ENCODE results near the gene RPRD1B.

DNA sequence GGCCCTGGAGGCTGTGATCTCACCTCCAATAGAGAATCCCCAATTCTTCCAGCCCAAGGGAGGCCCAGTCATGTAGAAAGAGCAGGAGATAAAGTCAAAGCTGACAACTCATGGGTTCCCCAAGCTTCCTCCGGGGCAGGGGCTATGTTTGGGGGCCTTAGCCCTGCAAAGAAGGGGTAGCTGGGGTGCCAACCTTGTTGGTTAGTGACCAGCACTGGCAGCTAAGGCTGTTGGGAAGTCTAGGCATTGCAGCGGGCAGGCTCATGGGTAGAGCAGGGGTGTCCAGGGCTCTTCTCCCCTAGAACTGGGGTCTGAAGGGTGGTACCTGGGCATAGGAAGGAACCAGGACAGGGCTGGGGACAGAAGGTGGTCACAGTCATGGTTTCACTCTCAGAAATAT is 95.1 kb downstream of the RPRD1B start:
- TF ChIP-seq POLR2A (IDR thresholded peaks at IDR 0.05; ENCODE audit: low read length) = no peak
- no peak for TF ChIP-seq JUN (IDR thresholded peaks at IDR 0.05)
- TF ChIP-seq ZNF302 (CRISPR knock-in tag; IDR thresholded peaks at IDR 0.05) = no peak
- TF ChIP-seq, protein P1, sequence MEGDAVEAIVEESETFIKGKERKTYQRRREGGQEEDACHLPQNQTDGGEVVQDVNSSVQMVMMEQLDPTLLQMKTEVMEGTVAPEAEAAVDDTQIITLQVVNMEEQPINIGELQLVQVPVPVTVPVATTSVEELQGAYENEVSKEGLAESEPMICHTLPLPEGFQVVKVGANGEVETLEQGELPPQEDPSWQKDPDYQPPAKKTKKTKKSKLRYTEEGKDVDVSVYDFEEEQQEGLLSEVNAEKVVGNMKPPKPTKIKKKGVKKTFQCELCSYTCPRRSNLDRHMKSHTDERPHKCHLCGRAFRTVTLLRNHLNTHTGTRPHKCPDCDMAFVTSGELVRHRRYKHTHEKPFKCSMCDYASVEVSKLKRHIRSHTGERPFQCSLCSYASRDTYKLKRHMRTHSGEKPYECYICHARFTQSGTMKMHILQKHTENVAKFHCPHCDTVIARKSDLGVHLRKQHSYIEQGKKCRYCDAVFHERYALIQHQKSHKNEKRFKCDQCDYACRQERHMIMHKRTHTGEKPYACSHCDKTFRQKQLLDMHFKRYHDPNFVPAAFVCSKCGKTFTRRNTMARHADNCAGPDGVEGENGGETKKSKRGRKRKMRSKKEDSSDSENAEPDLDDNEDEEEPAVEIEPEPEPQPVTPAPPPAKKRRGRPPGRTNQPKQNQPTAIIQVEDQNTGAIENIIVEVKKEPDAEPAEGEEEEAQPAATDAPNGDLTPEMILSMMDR (IDR thresholded peaks at IDR 0.05) = no peak
- TF ChIP-seq, protein P2, sequence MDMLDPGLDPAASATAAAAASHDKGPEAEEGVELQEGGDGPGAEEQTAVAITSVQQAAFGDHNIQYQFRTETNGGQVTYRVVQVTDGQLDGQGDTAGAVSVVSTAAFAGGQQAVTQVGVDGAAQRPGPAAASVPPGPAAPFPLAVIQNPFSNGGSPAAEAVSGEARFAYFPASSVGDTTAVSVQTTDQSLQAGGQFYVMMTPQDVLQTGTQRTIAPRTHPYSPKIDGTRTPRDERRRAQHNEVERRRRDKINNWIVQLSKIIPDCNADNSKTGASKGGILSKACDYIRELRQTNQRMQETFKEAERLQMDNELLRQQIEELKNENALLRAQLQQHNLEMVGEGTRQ (IDR thresholded peaks at IDR 0.05) = no peak
- TF ChIP-seq, protein P3, sequence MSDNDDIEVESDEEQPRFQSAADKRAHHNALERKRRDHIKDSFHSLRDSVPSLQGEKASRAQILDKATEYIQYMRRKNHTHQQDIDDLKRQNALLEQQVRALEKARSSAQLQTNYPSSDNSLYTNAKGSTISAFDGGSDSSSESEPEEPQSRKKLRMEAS (IDR thresholded peaks at IDR 0.05) = no peak
- TF ChIP-seq CHD2 (IDR thresholded peaks at IDR 0.05; ENCODE audit: low read length, partially characterized antibody) = no peak
- no peak for TF ChIP-seq KDM5A (IDR thresholded peaks at IDR 0.05)

Data from A549 (cell line).